Trophoblast cell (in vitro differentiated cells and primary cell): Measurements from ENCODE around the gene KANSL1L.

ENCODE experiments used
- DNase-seq, 2 donors: peaks; one replicate each; pipeline ENCODE4 v3.0.0-alpha.2; 2016
- H2AFZ ChIP-seq: 2 replicates; pipeline ENCODE4 v1.6.1; 2013; ENCODE audit warnings: low read length, moderate library complexity, mild to moderate bottlenecking; ENCODE audit not compliant: insufficient read depth, poor library complexity
- H2AK5ac ChIP-seq: 2 replicates; pipeline ENCODE4 v1.6.1; 2013; ENCODE audit warnings: mild to moderate bottlenecking, low read length
- H2BK120ac ChIP-seq: 2 replicates; pipeline ENCODE4 v1.6.1; 2013; ENCODE audit warnings: low read length, mild to moderate bottlenecking, moderate library complexity; ENCODE audit not compliant: insufficient read depth, poor library complexity
- H2BK12ac ChIP-seq: 2 replicates; pipeline ENCODE4 v1.6.1; 2013; ENCODE audit warnings: mild to moderate bottlenecking, low read length, moderate library complexity
- H2BK5ac ChIP-seq: 2 replicates; pipeline ENCODE4 v1.6.1; 2013; ENCODE audit warnings: low read length, low read depth, moderate library complexity, mild to moderate bottlenecking; ENCODE audit not compliant: poor library complexity
- H3K14ac ChIP-seq: 2 replicates; pipeline ENCODE4 v1.6.1; 2013; ENCODE audit warnings: mild to moderate bottlenecking, low read length
- H3K18ac ChIP-seq: 2 replicates; pipeline ENCODE4 v1.6.1; 2013; ENCODE audit warnings: mild to moderate bottlenecking, low read length
- H3K23ac ChIP-seq: 2 replicates; pipeline ENCODE4 v1.6.1; 2013; ENCODE audit warnings: low read length
- H3K27ac ChIP-seq: 2 replicates; pipeline ENCODE4 v1.5.1; 2013; ENCODE audit warnings: low read depth, mild to moderate bottlenecking, inconsistent platforms, low read length, moderate library complexity
- H3K27me3 ChIP-seq: 2 replicates; pipeline ENCODE4 v1.6.1; 2013; ENCODE audit warnings: inconsistent platforms, mild to moderate bottlenecking, low read length, moderate library complexity; ENCODE audit not compliant: insufficient read depth
- H3K36me3 ChIP-seq, 2 experiments: 1 replicate in 1 of 2; 2 replicates in 1 of 2; pipeline ENCODE4 v1.6.1; 2013; ENCODE audit warnings: low read length in 2 of 2, mild to moderate bottlenecking in 2 of 2, moderate library complexity in 1 of 2; ENCODE audit not compliant: insufficient read depth in 2 of 2, control insufficient read depth in 1 of 2
- H3K4ac ChIP-seq: 2 replicates; pipeline ENCODE4 v1.6.1; 2013; ENCODE audit warnings: low read depth, mild to moderate bottlenecking, low read length, moderate library complexity
- H3K4me1 ChIP-seq, 2 experiments: 1 replicate in 1 of 2; 2 replicates in 1 of 2; pipeline ENCODE4 v1.6.1; 2013; ENCODE audit warnings: low read length in 2 of 2, mild to moderate bottlenecking in 2 of 2, moderate library complexity in 1 of 2; ENCODE audit not compliant: insufficient read depth in 2 of 2, control insufficient read depth in 1 of 2
- H3K4me2 ChIP-seq: 2 replicates; pipeline ENCODE4 v1.6.1; 2013; ENCODE audit warnings: inconsistent platforms, mild to moderate bottlenecking, low read length, moderate library complexity
- H3K4me3 ChIP-seq: 2 replicates; pipeline ENCODE4 v1.5.1; 2013; ENCODE audit warnings: mild to moderate bottlenecking, low read depth, low read length, inconsistent platforms
- H3K79me1 ChIP-seq: one replicate; pipeline ENCODE4 v1.6.1; 2013; ENCODE audit warnings: low read length
- H3K79me2 ChIP-seq: 2 replicates; pipeline ENCODE4 v1.6.1; 2013; ENCODE audit warnings: low read length, mild to moderate bottlenecking; ENCODE audit not compliant: control insufficient read depth, insufficient read depth, poor library complexity
- H3K9ac ChIP-seq: 2 replicates; pipeline ENCODE4 v1.6.1; 2013; ENCODE audit warnings: mild to moderate bottlenecking, low read length
- H3K9me3 ChIP-seq: 2 replicates; pipeline ENCODE4 v1.6.1; 2013; ENCODE audit warnings: low read depth, mild to moderate bottlenecking, control low read depth, inconsistent platforms, low read length; ENCODE audit not compliant: insufficient read depth
- H4K12ac ChIP-seq: 2 replicates; pipeline ENCODE4 v1.6.1; 2013; ENCODE audit warnings: low read depth, mild to moderate bottlenecking, low read length, moderate library complexity
- H4K8ac ChIP-seq: 2 replicates; pipeline ENCODE4 v1.6.1; 2013; ENCODE audit warnings: low read depth, mild to moderate bottlenecking, low read length, moderate library complexity
- H4K91ac ChIP-seq: one replicate; pipeline ENCODE4 v1.6.1; 2013; ENCODE audit warnings: low read depth, mild to moderate bottlenecking, low read length, moderate library complexity
- WGBS: extraction: QIAGEN DNeasy Blood & Tissue Kit; methylation state at CpG from one replicate; pipeline ENCODE4 v1.1.7; 2013; ENCODE audit warnings: missing lambda C conversion rate; ENCODE audit not compliant: insufficient read length, insufficient coverage; ENCODE audit errors: extremely low coverage; 5-methylcytosine and 5-hydroxymethylcytosine counted together

The KANSL1L gene

GRCh38 chr2:210028178-210028577, 143.0 kb downstream of the KANSL1L start:
- WGBS, result no CpG with 5 or more reads among the region's 2 CpGs

DNA sequence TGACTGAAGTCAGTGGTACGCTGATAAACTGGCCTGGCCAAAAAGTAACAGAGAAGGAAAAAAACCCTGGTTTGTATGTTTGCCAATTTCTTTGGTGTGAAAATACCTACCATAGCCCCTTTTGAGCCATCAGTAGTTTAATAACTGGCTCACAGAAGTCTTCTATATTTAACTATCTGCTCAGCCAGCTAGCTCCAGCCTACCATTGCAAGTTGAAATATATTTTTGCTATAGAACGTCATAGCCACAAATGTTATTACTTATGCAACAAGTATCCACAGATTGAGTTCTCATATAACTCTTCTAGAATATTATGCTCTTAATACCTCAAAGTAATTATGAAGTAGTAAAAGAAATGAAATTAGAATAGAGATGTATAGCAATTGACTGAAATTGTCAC, 143.6 kb downstream of the KANSL1L start:
- Histone ChIP-seq H3K9me3 (no peaks in the 10 kb centered on the region), H4K8ac (no peak overlapping the region), H3K4ac (no peak overlapping the region), H3K18ac (no peak overlapping the region), H4K91ac (no peak overlapping the region), H2AK5ac (no peak overlapping the region), H3K9ac (no peak overlapping the region), H3K23ac (no peak overlapping the region), H3K14ac (no peak overlapping the region), H2BK5ac (no peak overlapping the region), H3K27me3 (no peaks in the 10 kb centered on the region), H3K4me2 (no peak overlapping the region), H3K79me1 (no peaks in the 10 kb centered on the region), H3K79me2 (no peaks in the 10 kb centered on the region), H2BK12ac (no peak overlapping the region), H3K4me3 (no peak overlapping the region), H2AFZ (no peak overlapping the region), H3K27ac (no peak overlapping the region), H3K4me1 (no peaks in the 10 kb centered on the region), H3K36me3 (peaks cover 0 to 3% of the 10 kb centered on the region in 2 experiments), H2BK120ac (no peak overlapping the region), H4K12ac (no peak overlapping the region)
- no peak for DNase-seq
- WGBS, result no CpG with 5 or more reads among the region's 2 CpGs

More at GRCh38 chr2:210028178-210028577, 143.0 kb downstream of the KANSL1L start:
- Histone ChIP-seq H2BK5ac (no peak overlapping the region), H3K23ac (no peak overlapping the region), H3K9ac (no peak overlapping the region), H2BK120ac (no peak overlapping the region), H3K9me3 (no peaks in the 10 kb centered on the region), H4K8ac (no peak overlapping the region), H3K27me3 (no peaks in the 10 kb centered on the region), H2AK5ac (no peak overlapping the region), H4K91ac (no peak overlapping the region), H4K12ac (no peak overlapping the region), H2AFZ (no peak overlapping the region), H3K4ac (no peak overlapping the region), H3K4me2 (no peak overlapping the region), H3K18ac (no peak overlapping the region), H3K27ac (no peak overlapping the region), H3K79me2 (no peaks in the 10 kb centered on the region), H3K79me1 (no peaks in the 10 kb centered on the region), H3K4me1 (no peaks in the 10 kb centered on the region), H3K4me3 (no peak overlapping the region), H2BK12ac (no peak overlapping the region), H3K36me3 (peaks cover 0 to 3% of the 10 kb centered on the region in 2 experiments), H3K14ac (no peak overlapping the region)
- no peak for DNase-seq

- Histone ChIP-seq H2BK5ac (no peak overlapping the region), H3K9me3 (no peaks in the 10 kb centered on the region), H3K36me3 (peaks cover under 1 to 10% of the 10 kb centered on the region in 2 experiments), H3K79me1 (no peaks in the 10 kb centered on the region), H2AK5ac (no peak overlapping the region), H3K79me2 (no peaks in the 10 kb centered on the region), H3K4me3 (no peak overlapping the region), H4K91ac (no peak overlapping the region), H3K23ac (no peak overlapping the region), H3K4ac (no peak overlapping the region), H3K9ac (no peak overlapping the region), H2AFZ (no peak overlapping the region), H2BK120ac (no peak overlapping the region), H4K8ac (no peak overlapping the region), H3K18ac (no peak overlapping the region), H3K4me2 (no peak overlapping the region), H3K27ac (no peak overlapping the region), H2BK12ac (no peak overlapping the region), H3K27me3 (no peaks in the 10 kb centered on the region), H3K14ac (no peak overlapping the region), H3K4me1 (no peaks in the 10 kb centered on the region), H4K12ac (no peak overlapping the region)
- no CpG with 5 or more reads among the region's 3 CpGs for WGBS
- DNase-seq, result no peak
Observed at GRCh38 chr2:210022824-210023223, 148.4 kb downstream of the KANSL1L start.

DNA sequence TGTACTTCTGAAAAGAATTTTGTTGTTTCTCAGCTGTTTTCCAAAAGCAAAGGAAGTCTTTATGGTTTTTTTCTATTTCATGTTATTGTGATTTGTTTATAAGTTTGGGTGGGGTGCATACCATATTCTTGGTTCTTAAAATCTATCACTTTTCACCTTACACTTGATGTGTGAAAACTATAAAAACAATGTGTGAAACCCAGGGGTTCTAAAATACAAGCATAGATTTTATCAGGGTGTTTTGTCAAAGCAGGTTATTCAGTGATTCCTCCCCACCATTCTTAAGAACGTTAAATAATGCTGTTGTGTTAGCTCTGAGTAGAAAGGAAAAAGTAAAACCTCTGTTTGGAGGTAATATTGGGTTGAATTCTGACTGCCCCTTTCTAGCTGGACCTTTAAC, 151.1 kb downstream of the KANSL1L start:
- H3K27ac ChIP-seq, result no peak overlapping the region
- DNase-seq, result no peak
- H3K4me1 ChIP-seq, result no peaks in the 10 kb centered on the region
- H3K79me1 ChIP-seq, result no peaks in the 10 kb centered on the region
- H3K27me3 ChIP-seq, result no peaks in the 10 kb centered on the region
- no peak overlapping the region for H3K14ac ChIP-seq
- H2AFZ ChIP-seq, result no peak overlapping the region
- H2BK120ac ChIP-seq, result no peak overlapping the region
- H3K23ac ChIP-seq, result no peak overlapping the region
- no peak overlapping the region for H4K8ac ChIP-seq
- no peak overlapping the region for H2BK5ac ChIP-seq
- H3K9me3 ChIP-seq, result no peaks in the 10 kb centered on the region
- H3K4me3 ChIP-seq, result no peak overlapping the region
- H3K36me3 ChIP-seq, result peaks cover 6 to 21% of the 10 kb centered on the region in 2 experiments
- H4K91ac ChIP-seq, result no peak overlapping the region
- no peak overlapping the region for H4K12ac ChIP-seq
- no CpG with 5 or more reads among the region's 1 CpG for WGBS
- no peak overlapping the region for H3K4ac ChIP-seq
- H3K9ac ChIP-seq, result no peak overlapping the region
- H3K79me2 ChIP-seq, result no peaks in the 10 kb centered on the region
- no peak overlapping the region for H2AK5ac ChIP-seq
- H3K4me2 ChIP-seq, result no peak overlapping the region
- H3K18ac ChIP-seq, result no peak overlapping the region
- no peak overlapping the region for H2BK12ac ChIP-seq
